ENCODE data around the gene HEPACAM.

DNA sequence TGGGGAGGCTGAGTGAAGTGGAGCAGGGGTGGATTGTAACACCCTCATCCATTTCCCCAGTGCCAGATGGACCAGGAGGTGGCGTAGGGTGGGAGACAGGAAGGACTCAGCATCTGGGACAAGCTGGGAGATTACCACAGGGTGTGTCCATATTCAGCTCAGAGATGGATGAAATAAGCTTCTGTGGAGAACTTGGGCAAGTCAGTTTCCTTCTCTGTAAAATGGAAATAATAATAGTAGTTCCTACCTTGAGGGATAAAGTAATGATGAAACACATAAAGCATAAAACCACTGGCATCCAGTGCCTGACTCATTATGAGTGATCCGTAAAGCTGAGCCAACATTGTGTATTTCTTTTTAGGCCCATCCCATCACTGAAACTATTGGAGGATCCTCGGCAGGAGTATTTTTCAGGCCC is 37.6 kb downstream of the HEPACAM start:
- no peak for TF ChIP-seq POLR2A (IDR thresholded peaks at IDR 0.05)
- TF ChIP-seq, protein P1, sequence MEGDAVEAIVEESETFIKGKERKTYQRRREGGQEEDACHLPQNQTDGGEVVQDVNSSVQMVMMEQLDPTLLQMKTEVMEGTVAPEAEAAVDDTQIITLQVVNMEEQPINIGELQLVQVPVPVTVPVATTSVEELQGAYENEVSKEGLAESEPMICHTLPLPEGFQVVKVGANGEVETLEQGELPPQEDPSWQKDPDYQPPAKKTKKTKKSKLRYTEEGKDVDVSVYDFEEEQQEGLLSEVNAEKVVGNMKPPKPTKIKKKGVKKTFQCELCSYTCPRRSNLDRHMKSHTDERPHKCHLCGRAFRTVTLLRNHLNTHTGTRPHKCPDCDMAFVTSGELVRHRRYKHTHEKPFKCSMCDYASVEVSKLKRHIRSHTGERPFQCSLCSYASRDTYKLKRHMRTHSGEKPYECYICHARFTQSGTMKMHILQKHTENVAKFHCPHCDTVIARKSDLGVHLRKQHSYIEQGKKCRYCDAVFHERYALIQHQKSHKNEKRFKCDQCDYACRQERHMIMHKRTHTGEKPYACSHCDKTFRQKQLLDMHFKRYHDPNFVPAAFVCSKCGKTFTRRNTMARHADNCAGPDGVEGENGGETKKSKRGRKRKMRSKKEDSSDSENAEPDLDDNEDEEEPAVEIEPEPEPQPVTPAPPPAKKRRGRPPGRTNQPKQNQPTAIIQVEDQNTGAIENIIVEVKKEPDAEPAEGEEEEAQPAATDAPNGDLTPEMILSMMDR (IDR thresholded peaks at IDR 0.05) = no peak
